Measurements from ENCODE around the gene GPD1L.
"Not testable (repeated sequence)": the region's sequence is repeated elsewhere in the genome, so short reads cannot be mapped to it uniquely, and the experiment has no call there.

The GPD1L gene

GRCh38 chr3:32172420-32172819 lies 66.0 kb downstream of the GPD1L start:
- no peaks in the 10 kb centered on the region for H3K27me3 Mint-ChIP-seq
- ATAC-seq (no peak), DNase-seq (no peak)
- peaks cover 4% of the 10 kb centered on the region for H3K4me1 Mint-ChIP-seq
- H3K27ac Mint-ChIP-seq = no peak overlapping the region
- H3K9me3 Mint-ChIP-seq = peaks cover 13% of the 10 kb centered on the region
- H3K4me3 Mint-ChIP-seq = no peak overlapping the region
- peaks cover 37% of the 10 kb centered on the region for H3K36me3 Mint-ChIP-seq (ENCODE audit: low read depth)

- no peak for ATAC-seq
- Mint-ChIP-seq H3K4me1 (peaks cover 5% of the 10 kb centered on the region), H3K4me3 (no peak overlapping the region), H3K27me3 (peaks cover 2% of the 10 kb centered on the region), H3K9me3 (peaks cover 13% of the 10 kb centered on the region), H3K36me3 (ENCODE audit: low read depth) (peaks cover 15% of the 10 kb centered on the region), H3K27ac (no peak overlapping the region)
- peak; percentile 56 for DNase-seq
Observed at GRCh38 chr3:32175607-32176197, 69.3 kb downstream of the GPD1L start.

- Mint-ChIP-seq H3K4me3 (peak overlapping the region; percentile 34), H3K27ac (no peak overlapping the region), H3K27me3 (peaks cover 2% of the 10 kb centered on the region), H3K9me3 (peaks cover 3% of the 10 kb centered on the region), H3K36me3 (ENCODE audit: low read depth) (peaks cover 6% of the 10 kb centered on the region), H3K4me1 (peaks cover 5% of the 10 kb centered on the region)
- ATAC-seq = peak; percentile 62
- DNase-seq = peak; percentile 66
Observed at GRCh38 chr3:32176989-32177701, 70.7 kb downstream of the GPD1L start.

- Mint-ChIP-seq H3K27ac (no peak overlapping the region), H3K4me3 (peak overlapping the region; percentile 34)
- ATAC-seq = peak; percentile 78
Observed at GRCh38 chr3:32177702-32178198, 71.3 kb downstream of the GPD1L start.

GRCh38 chr3:32180141-32180784 lies 73.8 kb downstream of the GPD1L start:
- peaks cover 2% of the 10 kb centered on the region for H3K27me3 Mint-ChIP-seq
- no peak overlapping the region for H3K27ac Mint-ChIP-seq
- H3K4me3 Mint-ChIP-seq = no peak overlapping the region
- H3K4me1 Mint-ChIP-seq = peaks cover 5% of the 10 kb centered on the region
- DNase-seq (no peak), ATAC-seq (no peak)
- no peaks in the 10 kb centered on the region for H3K36me3 Mint-ChIP-seq (ENCODE audit: low read depth)
- no peaks in the 10 kb centered on the region for H3K9me3 Mint-ChIP-seq

More at GRCh38 chr3:32177702-32178198, 71.3 kb downstream of the GPD1L start:
- H3K27me3 Mint-ChIP-seq = peaks cover 2% of the 10 kb centered on the region
- peak; percentile 46 for DNase-seq
- H3K4me1 Mint-ChIP-seq = peaks cover 5% of the 10 kb centered on the region
- H3K9me3 Mint-ChIP-seq = no peaks in the 10 kb centered on the region
- peaks cover 3% of the 10 kb centered on the region for H3K36me3 Mint-ChIP-seq (ENCODE audit: low read depth)

GRCh38 chr3:32181365-32181764 lies 74.9 kb downstream of the GPD1L start:
- H3K4me3 Mint-ChIP-seq = no peak overlapping the region
- DNase-seq = no peak
- no peak for ATAC-seq
- H3K9me3 Mint-ChIP-seq = no peaks in the 10 kb centered on the region
- no peak overlapping the region for H3K27ac Mint-ChIP-seq
- H3K4me1 Mint-ChIP-seq = peaks cover 5% of the 10 kb centered on the region
- H3K27me3 Mint-ChIP-seq = peaks cover 4% of the 10 kb centered on the region
- no peaks in the 10 kb centered on the region for H3K36me3 Mint-ChIP-seq (ENCODE audit: low read depth)

GRCh38 chr3:32181796-32182195 lies 75.4 kb downstream of the GPD1L start:
- Mint-ChIP-seq H3K27me3 (peaks cover 4% of the 10 kb centered on the region), H3K27ac (no peak overlapping the region), H3K4me3 (no peak overlapping the region), H3K9me3 (no peaks in the 10 kb centered on the region), H3K36me3 (ENCODE audit: low read depth) (no peaks in the 10 kb centered on the region), H3K4me1 (peaks cover 5% of the 10 kb centered on the region)
- ATAC-seq (no peak), DNase-seq (no peak)

- Mint-ChIP-seq H3K4me3 (no peak overlapping the region), H3K36me3 (ENCODE audit: low read depth) (no peaks in the 10 kb centered on the region), H3K27ac (no peak overlapping the region), H3K27me3 (peaks cover 4% of the 10 kb centered on the region), H3K4me1 (no peaks in the 10 kb centered on the region), H3K9me3 (no peaks in the 10 kb centered on the region)
- DNase-seq = no peak
- ATAC-seq = no peak
Observed at GRCh38 chr3:32184187-32184730, 77.8 kb downstream of the GPD1L start.

- ATAC-seq (no peak), DNase-seq (no peak)
- no peaks in the 10 kb centered on the region for H3K4me1 Mint-ChIP-seq
- H3K4me3 Mint-ChIP-seq = no peak overlapping the region
- H3K27me3 Mint-ChIP-seq = peaks cover 2% of the 10 kb centered on the region
- H3K9me3 Mint-ChIP-seq = no peaks in the 10 kb centered on the region
- H3K36me3 Mint-ChIP-seq (ENCODE audit: low read depth) = no peaks in the 10 kb centered on the region
- no peak overlapping the region for H3K27ac Mint-ChIP-seq
Observed at GRCh38 chr3:32186097-32186496, 79.7 kb downstream of the GPD1L start.

- Mint-ChIP-seq H3K4me1 (no peaks in the 10 kb centered on the region), H3K9me3 (no peaks in the 10 kb centered on the region), H3K27me3 (peaks cover 4% of the 10 kb centered on the region), H3K4me3 (no peak overlapping the region), H3K36me3 (ENCODE audit: low read depth) (no peaks in the 10 kb centered on the region), H3K27ac (no peak overlapping the region)
- no peak for ATAC-seq
- no peak for DNase-seq
Observed at GRCh38 chr3:32186876-32187275, 80.5 kb downstream of the GPD1L start.

- Mint-ChIP-seq H3K4me1 (no peaks in the 10 kb centered on the region), H3K9me3 (no peaks in the 10 kb centered on the region), H3K4me3 (no peak overlapping the region), H3K27ac (no peak overlapping the region), H3K27me3 (peaks cover 5% of the 10 kb centered on the region), H3K36me3 (ENCODE audit: low read depth) (no peaks in the 10 kb centered on the region)
- DNase-seq = no peak
- ATAC-seq = no peak
Observed at GRCh38 chr3:32189693-32190092, 83.3 kb downstream of the GPD1L start.

GRCh38 chr3:32190556-32190955 lies 84.1 kb downstream of the GPD1L start:
- H3K27ac Mint-ChIP-seq; H3K4me3 Mint-ChIP-seq; DNase-seq; ATAC-seq; H3K9me3 Mint-ChIP-seq; H3K4me1 Mint-ChIP-seq; H3K27me3 Mint-ChIP-seq; H3K36me3 Mint-ChIP-seq (ENCODE audit: low read depth): not testable (repeated sequence)

GRCh38 chr3:32193101-32193500 lies 86.7 kb downstream of the GPD1L start:
- H3K27me3 Mint-ChIP-seq = peaks cover 5% of the 10 kb centered on the region
- DNase-seq = no peak

GRCh38 chr3:32194653-32195052 lies 88.2 kb downstream of the GPD1L start:
- no peak for ATAC-seq
- Mint-ChIP-seq H3K36me3 (ENCODE audit: low read depth) (no peaks in the 10 kb centered on the region), H3K27me3 (peaks cover 5% of the 10 kb centered on the region), H3K4me1 (no peaks in the 10 kb centered on the region), H3K4me3 (no peak overlapping the region), H3K9me3 (no peaks in the 10 kb centered on the region), H3K27ac (no peak overlapping the region)
- no peak for DNase-seq

More at GRCh38 chr3:32193101-32193500, 86.7 kb downstream of the GPD1L start:
- Mint-ChIP-seq H3K9me3 (no peaks in the 10 kb centered on the region), H3K27ac (no peak overlapping the region), H3K36me3 (ENCODE audit: low read depth) (no peaks in the 10 kb centered on the region), H3K4me1 (no peaks in the 10 kb centered on the region), H3K4me3 (no peak overlapping the region)
- no peak for ATAC-seq
